ENCODE data around the gene ZNF618.

ZNF618 gene

DNA sequence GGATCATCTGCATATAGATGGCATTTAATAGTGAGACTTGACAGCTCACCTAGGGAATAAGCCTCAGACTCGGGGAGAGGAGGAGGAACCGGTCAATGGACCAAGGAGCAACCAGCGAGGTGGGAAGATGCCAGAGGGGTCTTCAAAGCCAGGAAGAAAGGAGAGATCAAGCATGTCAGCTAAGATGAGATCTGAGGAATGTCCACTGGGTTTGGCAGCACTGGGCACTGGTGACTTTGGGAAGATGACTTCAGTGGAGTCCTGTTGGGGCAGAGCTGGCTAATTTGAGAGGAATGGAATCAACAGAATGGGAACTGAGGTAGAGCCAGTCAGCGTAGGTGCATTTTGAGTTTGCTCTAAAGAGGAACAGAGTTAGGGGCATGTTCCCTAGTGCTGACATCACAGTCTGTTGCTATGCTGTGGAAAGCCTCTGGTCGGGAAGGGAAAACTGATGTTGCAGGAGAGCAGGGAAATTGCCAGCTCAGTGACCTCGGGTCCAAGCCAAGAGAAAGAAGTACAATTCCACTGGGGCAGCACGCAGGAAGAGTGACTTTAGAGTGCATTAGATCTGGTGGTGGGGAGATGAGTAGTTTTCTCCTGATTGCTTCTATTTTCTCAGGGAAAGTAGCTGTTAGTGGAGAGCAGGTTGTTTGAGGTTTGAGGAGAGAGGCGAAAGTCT lies 56.9 kb downstream of the ZNF618 start:
- Mint-ChIP-seq H3K36me3 (peaks cover 1% of the 10 kb centered on the region), H3K9me3 (peaks cover 7% of the 10 kb centered on the region), H3K27me3 (peaks cover 5% of the 10 kb centered on the region), H3K4me3 (no peak overlapping the region), H3K27ac (no peak overlapping the region), H3K4me1 (no peaks in the 10 kb centered on the region)

DNA sequence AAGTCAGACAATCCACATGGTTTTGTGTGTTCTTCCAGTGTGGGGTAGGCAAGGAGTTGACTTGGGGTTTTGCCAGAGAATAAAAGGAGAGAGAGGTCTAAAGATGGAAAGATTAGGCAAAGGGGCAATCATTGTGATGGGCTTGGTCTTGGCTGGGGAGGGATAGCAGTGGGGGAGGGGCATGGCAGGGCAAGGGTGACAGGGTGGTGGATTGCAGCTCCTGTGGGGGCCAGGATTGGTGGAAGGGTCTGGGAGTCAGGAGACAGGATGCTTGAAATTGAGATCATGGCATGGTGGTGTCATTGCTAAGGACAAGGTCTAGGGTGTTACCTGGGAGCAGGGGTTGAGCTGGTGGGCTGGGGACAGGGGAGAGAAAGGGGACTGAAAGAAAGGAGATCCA lies 57.6 kb downstream of the ZNF618 start:
- peaks cover 1% of the 10 kb centered on the region for H3K36me3 Mint-ChIP-seq
- H3K9me3 Mint-ChIP-seq = peaks cover under 1% of the 10 kb centered on the region
- no peak overlapping the region for H3K4me3 Mint-ChIP-seq
- H3K4me1 Mint-ChIP-seq = no peaks in the 10 kb centered on the region
- H3K27me3 Mint-ChIP-seq = peaks cover 4% of the 10 kb centered on the region
- no peak overlapping the region for H3K27ac Mint-ChIP-seq

DNA sequence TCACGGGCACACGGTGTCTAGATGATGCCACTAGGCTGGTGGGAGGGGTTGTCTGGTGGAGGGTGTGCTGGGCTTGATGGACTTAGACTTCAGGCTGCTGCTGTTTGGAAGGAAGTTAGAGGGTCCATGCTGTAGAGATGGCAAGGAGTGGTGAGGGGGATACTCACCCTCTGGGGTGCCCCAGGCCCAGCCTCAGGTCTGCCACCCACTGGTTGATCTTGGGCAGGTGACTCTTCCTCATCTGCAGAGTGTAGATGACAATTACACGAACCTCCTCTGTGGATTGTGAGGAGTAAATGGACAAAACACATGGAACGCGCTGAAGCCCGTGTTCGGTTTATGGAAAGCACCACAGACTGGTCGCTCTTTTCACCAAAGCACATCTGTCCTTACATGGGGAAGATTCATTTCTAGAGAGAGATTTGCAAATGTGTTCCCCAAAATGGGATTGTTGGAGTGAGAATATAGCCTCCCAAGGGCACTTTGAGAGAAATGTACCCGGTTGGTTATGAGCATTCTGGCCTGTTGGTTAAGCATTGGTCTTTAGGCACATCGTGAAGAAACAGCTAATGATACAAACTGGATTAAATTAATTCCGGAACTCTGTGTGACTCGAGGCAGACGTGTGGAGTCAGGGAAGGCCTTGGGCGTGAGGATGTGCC lies 58.2 kb downstream of the ZNF618 start:
- no peaks in the 10 kb centered on the region for H3K4me1 Mint-ChIP-seq
- no peak overlapping the region for H3K27ac Mint-ChIP-seq
- H3K36me3 Mint-ChIP-seq = no peaks in the 10 kb centered on the region
- peaks cover 3% of the 10 kb centered on the region for H3K27me3 Mint-ChIP-seq
- H3K4me3 Mint-ChIP-seq = no peak overlapping the region
- no peaks in the 10 kb centered on the region for H3K9me3 Mint-ChIP-seq

DNA sequence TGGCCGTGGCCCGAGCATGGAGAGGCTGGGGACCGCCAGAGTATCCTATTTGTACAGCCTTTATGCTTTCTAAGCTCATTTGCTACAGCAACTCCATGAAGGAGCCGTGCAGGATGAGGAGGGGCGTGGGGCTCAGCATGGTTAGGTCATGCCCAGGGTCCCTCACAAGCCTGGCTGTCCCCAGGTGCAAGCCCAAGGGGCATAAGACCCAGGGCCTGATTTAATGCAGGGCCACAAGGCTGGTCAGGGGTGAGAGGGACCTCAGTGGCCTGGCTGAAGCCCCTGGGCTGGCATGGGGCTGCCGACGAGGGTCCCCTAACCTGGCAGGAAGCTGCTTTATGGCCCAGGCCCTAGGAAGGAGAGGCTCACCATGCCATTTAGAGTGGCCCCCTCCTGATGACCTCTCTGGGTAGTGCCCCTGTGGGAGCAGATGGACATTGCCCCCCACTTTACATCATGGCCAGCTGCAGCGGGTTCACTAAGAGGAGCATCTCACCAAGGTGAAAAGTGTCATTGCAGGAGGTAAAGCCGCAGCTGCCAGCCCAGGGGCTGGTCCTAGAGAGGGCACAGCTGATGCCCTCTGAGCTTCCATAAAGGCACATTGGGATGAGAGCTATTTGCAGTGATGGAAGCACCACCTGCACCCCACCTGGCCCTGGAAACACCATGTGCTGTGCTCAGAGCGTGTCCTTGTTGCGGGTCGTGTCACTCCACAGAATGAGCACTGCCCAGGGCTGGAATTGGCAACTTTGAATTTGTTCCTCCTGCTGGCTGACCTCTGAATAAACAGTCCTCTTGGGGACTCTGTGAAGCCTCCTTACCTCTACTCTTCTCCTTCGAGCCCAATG lies 58.9 kb downstream of the ZNF618 start:
- H3K4me1 Mint-ChIP-seq = no peaks in the 10 kb centered on the region
- no peaks in the 10 kb centered on the region for H3K36me3 Mint-ChIP-seq
- no peak overlapping the region for H3K4me3 Mint-ChIP-seq
- no peaks in the 10 kb centered on the region for H3K9me3 Mint-ChIP-seq
- H3K27ac Mint-ChIP-seq = no peak overlapping the region
- peaks cover 1% of the 10 kb centered on the region for H3K27me3 Mint-ChIP-seq

DNA sequence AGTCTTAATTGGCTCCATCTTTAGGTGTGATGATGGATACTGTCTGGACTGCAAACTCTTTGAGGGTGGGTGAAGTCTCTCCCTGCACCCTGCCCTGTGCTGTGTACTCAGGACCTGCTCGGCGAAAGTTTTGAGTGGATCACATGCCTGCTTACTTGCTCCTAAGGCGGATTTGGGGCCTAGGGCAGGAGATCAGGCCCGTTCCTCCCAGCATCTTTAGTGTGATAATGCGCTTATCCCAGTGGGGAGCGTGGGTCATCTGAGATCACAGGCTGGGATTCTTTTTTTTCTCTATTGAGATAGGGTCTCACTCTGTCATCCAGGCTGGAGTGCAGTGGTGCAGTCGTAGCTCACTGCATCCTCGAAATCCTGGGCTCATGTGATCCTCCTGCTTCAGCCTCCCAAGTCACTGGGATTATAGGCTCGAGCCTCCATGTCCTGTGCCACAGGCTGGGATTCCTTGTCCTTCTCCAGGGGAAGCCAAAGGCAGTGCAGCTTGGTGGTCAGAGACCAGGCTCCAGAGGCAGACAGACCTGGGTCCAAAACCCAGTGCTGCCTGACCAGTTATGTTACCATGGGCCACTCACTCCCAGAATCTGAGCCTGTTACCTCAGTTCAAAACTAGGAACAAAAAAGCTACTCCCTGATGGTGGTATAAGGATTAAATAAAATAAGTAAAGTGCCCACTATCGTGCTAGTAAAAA lies 59.7 kb downstream of the ZNF618 start:
- no peak overlapping the region for H3K27ac Mint-ChIP-seq
- H3K36me3 Mint-ChIP-seq = no peaks in the 10 kb centered on the region
- no peaks in the 10 kb centered on the region for H3K4me1 Mint-ChIP-seq
- H3K9me3 Mint-ChIP-seq = peaks cover 5% of the 10 kb centered on the region
- peaks cover 1% of the 10 kb centered on the region for H3K27me3 Mint-ChIP-seq
- no peak overlapping the region for H3K4me3 Mint-ChIP-seq

GRCh38 chr9:113940077-113940476 lies 64.0 kb downstream of the ZNF618 start:
- Mint-ChIP-seq H3K4me1 (no peaks in the 10 kb centered on the region), H3K27me3 (peaks cover 5% of the 10 kb centered on the region), H3K27ac (peak overlapping the region; percentile 19), H3K36me3 (peaks cover 1% of the 10 kb centered on the region), H3K9me3 (peaks cover 8% of the 10 kb centered on the region), H3K4me3 (no peak overlapping the region)

DNA sequence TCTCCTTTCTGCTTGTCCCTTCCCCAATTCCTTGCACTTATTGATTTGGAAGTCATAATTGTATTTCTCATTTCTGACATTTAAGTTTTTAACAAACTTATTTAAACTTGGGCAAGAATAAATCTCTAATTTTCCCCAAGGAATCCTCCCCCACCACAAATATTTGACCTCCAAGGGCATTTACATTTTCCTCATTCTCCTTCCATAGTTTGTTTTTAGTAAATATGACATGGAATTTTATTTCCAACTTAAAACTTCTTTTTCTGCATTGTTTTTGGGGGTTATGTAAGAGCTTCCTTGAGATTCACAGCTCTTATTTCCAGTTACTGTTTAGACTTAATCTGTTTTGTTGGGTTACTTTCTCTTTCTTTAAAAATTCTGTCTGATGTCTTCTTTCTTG lies 64.9 kb downstream of the ZNF618 start:
- Mint-ChIP-seq H3K9me3 (peaks cover 8% of the 10 kb centered on the region), H3K27ac (no peak overlapping the region), H3K27me3 (peaks cover 6% of the 10 kb centered on the region), H3K36me3 (peaks cover 1% of the 10 kb centered on the region), H3K4me3 (no peak overlapping the region), H3K4me1 (no peaks in the 10 kb centered on the region)

GRCh38 chr9:113941526-113941925 lies 65.4 kb downstream of the ZNF618 start:
- peaks cover 8% of the 10 kb centered on the region for H3K9me3 Mint-ChIP-seq
- H3K27ac Mint-ChIP-seq = no peak overlapping the region
- no peaks in the 10 kb centered on the region for H3K4me1 Mint-ChIP-seq
- peaks cover 6% of the 10 kb centered on the region for H3K27me3 Mint-ChIP-seq
- H3K36me3 Mint-ChIP-seq = peaks cover 1% of the 10 kb centered on the region
- H3K4me3 Mint-ChIP-seq = no peak overlapping the region

DNA sequence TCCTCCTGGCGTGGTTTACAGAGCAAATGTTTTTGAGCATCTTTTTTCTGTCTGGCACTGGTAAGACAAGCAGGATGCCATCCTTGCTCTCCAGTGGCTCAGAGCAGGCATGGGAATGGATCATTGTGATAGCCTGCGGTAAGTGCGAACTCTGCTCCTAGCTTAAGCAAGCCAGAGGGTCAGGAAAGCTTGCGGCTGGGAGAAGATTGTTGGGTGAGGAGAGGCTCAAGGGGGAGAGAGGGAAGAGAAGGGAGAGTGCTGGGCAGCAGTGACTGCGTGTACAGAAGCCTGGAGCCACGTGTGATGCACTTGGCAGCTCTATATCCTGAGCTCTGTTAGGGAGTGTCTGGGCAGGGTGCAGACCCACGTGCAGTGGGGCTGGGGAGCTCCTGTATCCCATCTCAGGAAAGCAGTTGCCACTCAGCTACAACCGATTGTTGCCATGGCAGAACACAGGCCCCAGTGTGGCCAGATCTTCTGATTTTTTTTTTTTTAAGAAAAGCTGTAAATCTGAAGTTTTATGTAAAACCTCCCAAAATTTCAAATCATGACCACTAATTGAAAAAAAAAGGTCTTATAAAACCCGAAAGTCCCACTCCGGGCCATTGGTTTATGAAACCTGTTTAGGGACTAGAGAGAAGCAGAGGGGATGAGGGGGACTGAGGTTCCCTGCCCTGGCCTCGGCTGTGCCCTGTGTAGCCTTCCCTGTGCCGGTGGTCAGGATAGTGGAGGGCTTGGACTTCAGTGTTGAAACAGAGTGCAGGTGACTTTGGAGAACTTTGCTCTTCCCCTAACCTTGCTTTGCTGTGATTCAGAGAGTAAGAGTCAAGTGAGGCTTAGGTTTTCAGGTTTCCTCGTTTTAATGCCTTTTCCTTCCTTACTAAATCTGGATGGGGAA lies 67.3 kb downstream of the ZNF618 start:
- Mint-ChIP-seq H3K4me1 (no peaks in the 10 kb centered on the region), H3K9me3 (peaks cover 8% of the 10 kb centered on the region), H3K4me3 (no peak overlapping the region), H3K36me3 (peaks cover 1% of the 10 kb centered on the region), H3K27ac (no peak overlapping the region), H3K27me3 (peaks cover 5% of the 10 kb centered on the region)

DNA sequence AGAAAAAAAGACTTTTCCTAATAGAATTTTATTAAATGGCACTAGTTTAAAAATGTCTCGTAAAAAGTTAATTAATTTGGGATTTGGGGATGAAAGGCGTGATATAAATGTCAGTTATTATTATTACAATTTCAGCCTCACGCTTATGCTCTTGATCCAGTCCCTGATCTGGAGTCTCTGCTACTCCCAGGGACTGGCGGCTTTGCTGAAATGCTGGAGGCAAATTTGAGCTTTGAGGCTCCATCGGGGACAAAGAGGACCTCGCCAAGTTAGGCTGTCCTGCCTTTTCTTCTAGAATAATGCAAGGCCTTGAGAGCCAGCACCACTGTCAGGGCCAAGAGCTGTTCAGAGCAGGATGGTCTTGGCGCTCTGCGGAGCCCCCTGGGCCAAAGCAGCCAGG lies 69.7 kb downstream of the ZNF618 start:
- Mint-ChIP-seq H3K27ac (no peak overlapping the region), H3K27me3 (peaks cover 5% of the 10 kb centered on the region), H3K9me3 (peaks cover 3% of the 10 kb centered on the region), H3K4me1 (no peaks in the 10 kb centered on the region), H3K4me3 (no peak overlapping the region), H3K36me3 (peaks cover 1% of the 10 kb centered on the region)

DNA sequence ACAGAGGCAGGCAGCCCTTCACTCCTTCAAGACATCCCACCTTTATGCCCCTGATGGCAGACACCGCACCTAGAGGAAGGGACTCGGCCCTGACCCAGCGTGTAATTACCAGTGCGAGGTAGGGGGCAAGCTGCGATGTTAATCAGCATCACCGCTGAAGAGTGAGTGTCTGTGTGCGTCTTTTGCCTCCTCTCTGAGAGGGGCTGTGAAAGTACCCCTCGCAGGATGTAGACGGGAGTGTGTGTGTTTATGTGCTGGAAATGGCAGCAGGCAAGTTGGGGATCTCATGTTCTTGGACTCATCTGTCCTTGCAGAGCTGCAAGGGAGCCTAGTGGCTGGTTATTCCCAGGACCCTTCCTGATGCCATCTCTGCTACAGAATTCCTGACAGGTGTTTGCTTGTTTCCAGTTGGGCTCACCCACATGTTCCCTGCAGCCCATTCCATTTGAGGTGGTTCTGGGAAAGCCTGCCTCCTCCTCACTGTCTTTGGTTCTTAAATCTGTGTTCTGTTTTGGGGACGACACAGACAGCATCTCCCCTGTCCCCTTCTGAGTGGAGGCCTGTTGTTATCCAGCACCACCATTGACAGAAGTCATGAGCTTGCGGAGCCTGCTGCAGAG lies 70.5 kb downstream of the ZNF618 start:
- peaks cover 5% of the 10 kb centered on the region for H3K27me3 Mint-ChIP-seq
- peaks cover 1% of the 10 kb centered on the region for H3K36me3 Mint-ChIP-seq
- no peaks in the 10 kb centered on the region for H3K9me3 Mint-ChIP-seq
- H3K4me3 Mint-ChIP-seq = no peak overlapping the region
- H3K27ac Mint-ChIP-seq = no peak overlapping the region
- no peaks in the 10 kb centered on the region for H3K4me1 Mint-ChIP-seq

DNA sequence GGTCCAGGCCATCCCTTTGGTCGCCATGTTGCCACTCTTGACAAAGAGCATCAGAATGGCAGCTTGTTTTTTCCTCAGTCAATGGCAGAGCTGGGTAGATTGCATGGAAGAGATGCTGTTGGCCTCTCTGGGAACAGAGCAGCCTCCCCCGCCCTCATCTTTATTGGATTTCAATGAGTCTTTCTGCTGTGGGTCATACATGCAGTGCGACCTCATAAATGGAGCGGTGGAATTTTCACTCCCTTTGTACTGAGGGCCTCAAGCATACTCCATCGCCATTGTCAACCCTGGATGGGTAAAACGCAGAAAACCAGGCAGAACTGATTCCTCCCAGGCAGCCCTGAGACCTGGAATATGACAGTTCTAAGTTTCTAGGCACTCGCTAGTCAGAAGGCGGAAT lies 71.8 kb downstream of the ZNF618 start:
- no peak overlapping the region for H3K27ac Mint-ChIP-seq
- no peaks in the 10 kb centered on the region for H3K36me3 Mint-ChIP-seq
- no peak overlapping the region for H3K4me3 Mint-ChIP-seq
- H3K9me3 Mint-ChIP-seq = no peaks in the 10 kb centered on the region
- H3K4me1 Mint-ChIP-seq = no peaks in the 10 kb centered on the region
- peaks cover 2% of the 10 kb centered on the region for H3K27me3 Mint-ChIP-seq

DNA sequence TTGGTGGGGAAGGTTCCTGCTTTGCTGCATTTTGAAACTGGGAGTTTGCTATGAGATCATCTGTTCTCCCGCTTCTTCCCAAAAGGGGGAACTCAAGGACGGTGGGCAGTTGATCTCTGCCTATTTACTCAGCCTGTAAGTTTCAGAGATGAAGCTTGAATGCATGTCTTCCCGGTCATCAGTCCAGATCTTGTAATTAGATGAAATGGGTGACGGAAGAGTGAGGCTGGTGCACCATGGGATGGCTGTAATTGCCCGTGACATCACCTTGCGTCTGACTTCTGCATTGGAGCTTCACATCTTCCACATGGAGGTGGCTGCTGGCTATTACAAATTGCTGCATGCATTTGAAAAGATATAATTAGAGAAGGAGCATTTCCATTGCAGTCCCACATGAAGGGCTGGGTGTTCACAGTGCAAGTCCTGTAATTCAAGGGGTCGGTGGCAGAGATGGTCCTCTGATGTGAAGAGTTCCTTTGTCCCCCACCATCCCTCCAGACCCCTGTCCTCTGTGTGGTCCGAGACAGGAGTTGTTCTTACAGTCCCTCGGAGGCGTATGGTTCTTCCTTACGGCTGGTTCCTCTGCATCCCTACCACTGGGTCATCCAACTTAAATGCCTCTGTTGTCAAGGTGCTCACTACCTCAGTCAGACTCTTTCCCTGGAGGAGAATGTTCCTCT lies 72.9 kb downstream of the ZNF618 start:
- H3K4me1 Mint-ChIP-seq = no peaks in the 10 kb centered on the region
- peaks cover 3% of the 10 kb centered on the region for H3K27me3 Mint-ChIP-seq
- H3K4me3 Mint-ChIP-seq = no peak overlapping the region
- H3K9me3 Mint-ChIP-seq = no peaks in the 10 kb centered on the region
- no peak overlapping the region for H3K27ac Mint-ChIP-seq
- no peaks in the 10 kb centered on the region for H3K36me3 Mint-ChIP-seq

DNA sequence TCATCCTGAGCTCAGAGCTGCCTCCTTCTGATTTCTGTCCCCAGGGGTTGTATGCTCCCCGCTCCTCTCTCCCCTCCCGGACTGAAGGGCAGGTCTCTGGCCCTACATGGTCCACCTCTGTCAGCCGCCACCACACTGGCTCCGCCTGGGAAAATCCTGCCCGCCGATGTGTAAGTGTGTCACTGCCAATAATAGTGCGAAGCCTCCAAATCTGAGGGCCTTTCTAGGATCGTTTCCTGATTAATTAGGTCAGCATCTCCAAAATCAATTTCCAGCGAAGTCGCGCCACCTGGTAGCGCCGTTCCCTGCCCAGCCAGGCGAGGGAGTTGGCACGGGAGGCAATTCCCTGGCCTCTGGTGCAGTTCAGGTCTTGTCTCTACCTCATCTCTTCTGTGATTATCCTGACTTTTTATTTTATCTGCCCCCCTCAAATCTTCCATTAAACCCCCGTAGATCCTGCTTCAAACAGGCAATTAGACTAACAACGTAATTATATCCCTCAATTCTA lies 73.5 kb downstream of the ZNF618 start:
- H3K9me3 Mint-ChIP-seq = no peaks in the 10 kb centered on the region
- no peak overlapping the region for H3K4me3 Mint-ChIP-seq
- H3K27me3 Mint-ChIP-seq = peaks cover 3% of the 10 kb centered on the region
- no peaks in the 10 kb centered on the region for H3K4me1 Mint-ChIP-seq
- no peaks in the 10 kb centered on the region for H3K36me3 Mint-ChIP-seq
- no peak overlapping the region for H3K27ac Mint-ChIP-seq

All from activated naive CD4-positive, alpha-beta T cell treated with anti-CD3 and anti-CD28 coated beads, Interleukin-2, amount 50 U/mL, for 24 hours (primary cell).